D721Med (cell line): ENCODE data around the gene WIPF3.

Experiments
- DNase-seq: peaks from one replicate; pipeline ENCODE4 v3.0.0; 2011; ENCODE audit warnings: low spot score; ENCODE audit not compliant: insufficient read length
- FAIRE-seq: peaks from 2 replicates; lab custom pipeline; 2011; peaks lifted over from hg19 to GRCh38; lab: Jason Lieb, UNC
- CTCF ChIP-seq: IDR thresholded peaks from 2 replicates; pipeline ENCODE4 v1.5.1; 2012; ENCODE audit warnings: mild to moderate bottlenecking, control low read depth; ENCODE audit not compliant: insufficient read depth; ENCODE audit errors: missing control alignments

Gene WIPF3

GRCh38 chr7:29860186-29860585, 53.9 kb downstream of the WIPF3 start:
- no peak for FAIRE-seq
- no peak for DNase-seq
- no peak for TF ChIP-seq CTCF

- no peak for DNase-seq
- no peak for FAIRE-seq
- TF ChIP-seq CTCF, result no peak
Measured at GRCh38 chr7:29861884-29862283, 55.6 kb downstream of the WIPF3 start.

GRCh38 chr7:29864656-29865055, 58.3 kb downstream of the WIPF3 start:
- DNase-seq (no peak), FAIRE-seq (no peak)
- no peak for TF ChIP-seq CTCF

GRCh38 chr7:29865526-29865925, 59.2 kb downstream of the WIPF3 start:
- no peak for DNase-seq
- FAIRE-seq, result no peak
- TF ChIP-seq CTCF, result no peak

GRCh38 chr7:29866490-29866930, 60.2 kb downstream of the WIPF3 start:
- DNase-seq, result no peak
- TF ChIP-seq CTCF, result no peak
- no peak for FAIRE-seq

GRCh38 chr7:29871787-29872398, 65.6 kb downstream of the WIPF3 start:
- DNase-seq, result no peak
- no peak for TF ChIP-seq CTCF
- no peak for FAIRE-seq

GRCh38 chr7:29873644-29874294, 67.5 kb downstream of the WIPF3 start:
- TF ChIP-seq CTCF, result no peak
- DNase-seq (no peak), FAIRE-seq (no peak)
